D721Med (cell line): ENCODE data around the gene PIGZ.

Experiments used
- DNase-seq: peaks from one replicate; pipeline ENCODE4 v3.0.0; 2011; ENCODE audit warnings: low spot score; ENCODE audit not compliant: insufficient read length
- FAIRE-seq: peaks from 2 replicates; lab custom pipeline; 2011; peaks lifted over from hg19 to GRCh38; lab: Jason Lieb, UNC
- TF ChIP-seq, protein P1 (sequence below): IDR thresholded peaks from 2 replicates; pipeline ENCODE4 v1.5.1; 2012; ENCODE audit warnings: mild to moderate bottlenecking, control low read depth; ENCODE audit not compliant: insufficient read depth; ENCODE audit errors: missing control alignments

The PIGZ gene

DNA sequence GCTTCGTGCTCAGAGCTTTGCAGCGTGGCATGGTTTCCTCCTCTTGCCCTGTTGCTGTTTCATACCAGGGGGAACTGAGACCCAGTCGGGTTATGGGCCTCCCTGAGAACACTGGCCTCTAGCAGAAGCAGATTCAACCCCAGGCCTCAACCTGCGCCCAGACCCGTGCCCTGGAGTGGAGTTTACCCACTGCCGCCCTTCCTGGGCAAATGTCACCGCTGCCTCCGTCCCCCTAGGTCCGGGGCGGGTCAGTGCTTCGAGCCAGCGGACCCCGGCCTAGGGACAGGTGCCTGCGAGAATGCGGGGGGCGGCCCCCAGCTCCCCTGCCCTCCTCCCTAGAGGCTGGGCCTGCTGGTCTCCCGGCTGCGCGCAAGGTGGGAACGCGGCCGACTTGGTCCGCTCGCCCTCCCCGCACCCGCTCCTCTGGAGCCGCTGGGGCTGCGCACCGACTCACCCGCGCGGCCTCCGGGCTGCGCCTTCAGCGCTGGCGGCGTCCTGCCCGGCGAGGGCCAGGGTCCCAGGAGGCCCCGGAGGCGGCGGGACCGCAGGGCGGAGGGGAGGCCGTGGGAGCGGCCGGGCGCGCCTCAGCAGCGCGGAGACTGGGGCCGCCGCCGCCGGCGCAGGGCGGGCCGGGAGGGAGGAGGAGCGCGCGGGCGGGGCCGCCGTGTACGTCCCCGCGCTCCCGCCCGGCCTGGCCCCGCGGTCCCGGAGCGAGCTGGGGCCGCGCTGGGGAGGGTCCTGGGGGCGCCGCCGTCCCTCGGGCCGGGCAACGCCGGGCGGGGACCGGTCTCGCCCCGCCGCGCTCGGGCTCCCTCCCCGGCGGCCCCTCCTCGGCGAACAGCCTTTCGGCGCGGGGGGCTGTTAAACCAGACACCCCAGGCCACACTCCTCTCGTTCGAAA is at the start of gene PIGZ:
Gene PIGZ, minus strand, starts transcription at position 601 of the 901 bp plus-strand sequence. CDS start 16,802 bp downstream, outside the sequence.
- TF ChIP-seq, protein P1, sequence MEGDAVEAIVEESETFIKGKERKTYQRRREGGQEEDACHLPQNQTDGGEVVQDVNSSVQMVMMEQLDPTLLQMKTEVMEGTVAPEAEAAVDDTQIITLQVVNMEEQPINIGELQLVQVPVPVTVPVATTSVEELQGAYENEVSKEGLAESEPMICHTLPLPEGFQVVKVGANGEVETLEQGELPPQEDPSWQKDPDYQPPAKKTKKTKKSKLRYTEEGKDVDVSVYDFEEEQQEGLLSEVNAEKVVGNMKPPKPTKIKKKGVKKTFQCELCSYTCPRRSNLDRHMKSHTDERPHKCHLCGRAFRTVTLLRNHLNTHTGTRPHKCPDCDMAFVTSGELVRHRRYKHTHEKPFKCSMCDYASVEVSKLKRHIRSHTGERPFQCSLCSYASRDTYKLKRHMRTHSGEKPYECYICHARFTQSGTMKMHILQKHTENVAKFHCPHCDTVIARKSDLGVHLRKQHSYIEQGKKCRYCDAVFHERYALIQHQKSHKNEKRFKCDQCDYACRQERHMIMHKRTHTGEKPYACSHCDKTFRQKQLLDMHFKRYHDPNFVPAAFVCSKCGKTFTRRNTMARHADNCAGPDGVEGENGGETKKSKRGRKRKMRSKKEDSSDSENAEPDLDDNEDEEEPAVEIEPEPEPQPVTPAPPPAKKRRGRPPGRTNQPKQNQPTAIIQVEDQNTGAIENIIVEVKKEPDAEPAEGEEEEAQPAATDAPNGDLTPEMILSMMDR, result no peak
- DNase-seq, result no peak
- no peak for FAIRE-seq

DNA sequence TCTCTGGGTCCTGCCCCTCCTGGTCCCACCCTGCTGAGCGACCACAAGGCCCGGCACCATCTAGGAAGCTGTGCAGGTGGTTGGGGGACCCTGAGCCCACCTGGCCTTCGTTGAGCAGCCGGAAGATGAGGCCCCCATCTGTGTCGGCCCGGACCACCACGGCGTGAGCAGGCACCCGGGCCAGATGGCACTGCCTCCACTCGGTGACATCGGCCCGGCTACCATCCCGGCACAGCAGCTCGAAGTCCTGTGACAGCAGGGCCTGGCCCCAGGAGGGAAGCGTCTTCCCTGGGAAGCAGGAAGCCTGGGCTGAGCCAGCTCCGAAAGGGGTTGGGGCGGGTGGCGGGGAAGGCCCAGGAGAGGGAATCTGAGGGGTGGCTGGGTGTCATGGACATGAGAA is 48.4 kb upstream of the PIGZ start:
- TF ChIP-seq, protein P1, result no peak
- DNase-seq (no peak), FAIRE-seq (no peak)

- DNase-seq, result no peak
- TF ChIP-seq, protein P1, result no peak
- FAIRE-seq, result no peak
Measured at GRCh38 chr3:197015790-197016736, 47.4 kb upstream of the PIGZ start.

GRCh38 chr3:197014942-197015575 is 46.4 kb upstream of the PIGZ start:
- TF ChIP-seq, protein P1, result no peak
- FAIRE-seq (no peak), DNase-seq (no peak)

DNA sequence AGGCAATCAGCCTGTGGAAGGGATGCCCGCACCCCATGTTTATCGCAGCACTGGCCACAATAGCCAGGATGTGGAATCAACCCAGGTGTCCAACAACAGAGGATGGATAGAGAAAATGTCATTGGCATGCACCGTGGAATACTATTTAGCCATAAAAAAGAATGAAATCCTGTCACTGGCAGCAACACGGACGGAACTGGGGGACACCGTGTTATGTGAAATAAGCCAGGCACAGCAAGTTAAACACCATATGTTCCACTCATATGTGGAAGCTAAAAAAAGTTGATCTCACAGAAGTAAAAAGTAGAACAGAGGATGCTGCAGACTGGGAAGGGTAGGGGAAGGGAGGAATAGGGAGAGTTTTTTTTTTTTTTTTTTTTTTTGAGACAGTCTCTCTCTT is 45.4 kb upstream of the PIGZ start:
- TF ChIP-seq, protein P1, result no peak
- no peak for FAIRE-seq
- no peak for DNase-seq

GRCh38 chr3:197012540-197012883 is 43.9 kb upstream of the PIGZ start:
- DNase-seq (no peak), FAIRE-seq (no peak)
- TF ChIP-seq, protein P1, result no peak
